NT2/D1 (cell line): ENCODE measurements around the gene AHCTF1.

ENCODE experiments used
- SUZ12 ChIP-seq: IDR thresholded peaks from 2 replicates; pipeline ENCODE4 v1.6.1; 2011; ENCODE audit not compliant: insufficient read length, insufficient read depth; ENCODE audit errors: extremely low read depth
- YY1 ChIP-seq: IDR thresholded peaks from 2 replicates; pipeline ENCODE4 v1.6.1; 2011; ENCODE audit not compliant: insufficient read length, insufficient read depth
- ZNF274 ChIP-seq: IDR thresholded peaks from 2 replicates; pipeline ENCODE4 v1.6.1; 2011; ENCODE audit warnings: mild to moderate bottlenecking, low read depth, low read length

DNA sequence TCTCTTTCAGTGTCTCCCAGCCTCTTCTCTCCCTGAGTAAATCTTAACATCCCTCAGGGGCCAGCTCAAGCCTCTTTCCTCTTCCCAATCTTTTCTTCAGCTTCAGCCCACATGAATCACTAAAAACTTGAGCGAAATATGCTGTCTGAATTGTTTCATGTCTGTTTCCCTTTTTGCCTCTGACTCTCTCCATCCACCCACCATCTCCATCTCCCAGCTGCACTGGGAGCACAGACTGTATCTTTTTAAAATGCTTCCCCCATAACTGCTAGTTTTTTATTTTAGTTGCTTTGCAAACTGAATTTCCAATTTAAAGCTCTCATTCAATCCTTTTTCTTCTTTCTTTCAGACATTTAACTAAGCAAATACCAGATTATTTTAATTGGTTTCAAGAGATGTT lies 3.0 kb upstream of the AHCTF1 start:
- no peak for TF ChIP-seq SUZ12
- no peak for TF ChIP-seq ZNF274
- no peak for TF ChIP-seq YY1
